ENCODE results near the gene KLHDC7B. TPM values are rescaled to one million over a fixed set of nuclear protein-coding genes. Genes with fewer than 3 reads are reported as not detected.

The KLHDC7B gene
- total and polyA plus RNA-seq, 2 experiments from 2014 or later = 0.75 to 1.7 TPM

GRCh38 chr22:50523458-50523805, 22.3 kb upstream of the KLHDC7B start:
- WGBS (ENCODE audit: low lambda C conversion rate, missing lambda C conversion rate) = 97% methylated on average over 16 of the region's 16 CpGs
- Histone ChIP-seq H3K9me3 (ENCODE audit: low read depth) (no peaks in the 10 kb centered on the region), H3K4me3 (no peak overlapping the region), H2AFZ (no peak overlapping the region), H3K36me3 (replicated peaks; ENCODE audit: insufficient read depth, low read depth) (no peaks in the 10 kb centered on the region), H3K27me3 (no peaks in the 10 kb centered on the region), H3K4me2 (peak overlapping the region; percentile 94), H3K27ac (no peak overlapping the region), H3K79me2 (peaks cover 37% of the 10 kb centered on the region), H3K9me2 (replicated peaks; ENCODE audit: insufficient read depth) (no peaks in the 10 kb centered on the region), H3K4me1 (ENCODE audit: insufficient read depth) (peaks cover 19% of the 10 kb centered on the region), H4K20me1 (ENCODE audit: insufficient read depth, poor library complexity, severe bottlenecking) (peaks cover 13% of the 10 kb centered on the region)
- TF ChIP-seq CTCF (IDR thresholded peaks at IDR 0.05; ENCODE audit: poor library complexity) = no peak
- TF ChIP-seq EZH2phosphoT487 (IDR thresholded peaks at IDR 0.05; ENCODE audit: low read depth, severe bottlenecking, unreplicated experiment) = no peak
- TF ChIP-seq EZH2 (IDR thresholded peaks at IDR 0.05; ENCODE audit: borderline replicate concordance) = no peak
- no peak for DNase-seq (ENCODE audit: low spot score)

GRCh38 chr22:50523806-50524675, 21.7 kb upstream of the KLHDC7B start:
- no peaks in the 10 kb centered on the region for H3K36me3 ChIP-seq (replicated peaks; ENCODE audit: insufficient read depth, low read depth)
- TF ChIP-seq EZH2phosphoT487 (IDR thresholded peaks at IDR 0.05; ENCODE audit: low read depth, severe bottlenecking, unreplicated experiment) = no peak
- no peak for TF ChIP-seq CTCF (IDR thresholded peaks at IDR 0.05; ENCODE audit: poor library complexity)
- TF ChIP-seq EZH2 (IDR thresholded peaks at IDR 0.05; ENCODE audit: borderline replicate concordance) = no peak
- peak overlapping the region; percentile 90 for H3K27ac ChIP-seq
- 79% methylated on average over 25 of the region's 25 CpGs for WGBS (ENCODE audit: low lambda C conversion rate, missing lambda C conversion rate)
- H4K20me1 ChIP-seq (ENCODE audit: insufficient read depth, poor library complexity, severe bottlenecking) = peaks cover 13% of the 10 kb centered on the region
- H3K4me1 ChIP-seq (ENCODE audit: insufficient read depth) = peaks cover 19% of the 10 kb centered on the region
- H2AFZ ChIP-seq = no peak overlapping the region
- H3K79me2 ChIP-seq = peaks cover 37% of the 10 kb centered on the region
- peak overlapping the region; percentile 94 for H3K4me2 ChIP-seq
- H3K9me3 ChIP-seq (ENCODE audit: low read depth) = no peaks in the 10 kb centered on the region
- H3K4me3 ChIP-seq = peak overlapping the region; percentile 23
- H3K27me3 ChIP-seq = no peaks in the 10 kb centered on the region
- peak; percentile 15 for DNase-seq (ENCODE audit: low spot score)
- H3K9me2 ChIP-seq (replicated peaks; ENCODE audit: insufficient read depth) = no peaks in the 10 kb centered on the region

GRCh38 chr22:50524676-50525103, 21.0 kb upstream of the KLHDC7B start:
- Histone ChIP-seq H3K4me3 (peak overlapping the region; percentile 23), H3K36me3 (replicated peaks; ENCODE audit: insufficient read depth, low read depth) (no peaks in the 10 kb centered on the region), H2AFZ (peak overlapping the region; percentile 42), H3K27ac (peak overlapping the region; percentile 90), H3K27me3 (no peaks in the 10 kb centered on the region), H3K79me2 (peaks cover 37% of the 10 kb centered on the region), H3K4me2 (peak overlapping the region; percentile 94), H3K4me1 (ENCODE audit: insufficient read depth) (peaks cover 19% of the 10 kb centered on the region), H4K20me1 (ENCODE audit: insufficient read depth, poor library complexity, severe bottlenecking) (peaks cover 13% of the 10 kb centered on the region), H3K9me3 (ENCODE audit: low read depth) (no peaks in the 10 kb centered on the region), H3K9me2 (replicated peaks; ENCODE audit: insufficient read depth) (no peaks in the 10 kb centered on the region)
- WGBS (ENCODE audit: low lambda C conversion rate, missing lambda C conversion rate) = 16% methylated on average over 18 of the region's 19 CpGs
- no peak for DNase-seq (ENCODE audit: low spot score)
- TF ChIP-seq EZH2phosphoT487 (IDR thresholded peaks at IDR 0.05; ENCODE audit: low read depth, severe bottlenecking, unreplicated experiment) (no peak), CTCF (IDR thresholded peaks at IDR 0.05; ENCODE audit: poor library complexity) (no peak), EZH2 (IDR thresholded peaks at IDR 0.05; ENCODE audit: borderline replicate concordance) (no peak)

Measured in hepatocyte (in vitro differentiated cells).